Renal cortical epithelial cell (primary cell): Measurements from ENCODE around the gene ZKSCAN8. TPM values are rescaled to one million over a fixed set of nuclear protein-coding genes. Genes with fewer than 3 reads are reported as not detected.
A peak's percentile ranks its signal among the peaks of the same experiment; 100 is the strongest.

Experiments
- DNase-seq: peaks from one replicate; pipeline ENCODE4 v3.0.0-alpha.2; 2011; ENCODE audit warnings: low read depth
- total RNA-seq: library from RNA; depleted of rRNA; stranded (reverse); fragments of >200 nt; gene quantifications from 2 replicates; pipeline ENCODE4 v1.2.3, GENCODE V29; 2014

The ZKSCAN8 gene
- total RNA-seq, 1 donor from 2014 or later = 33.1 TPM

- DNase-seq = no peak
Measured at GRCh38 chr6:28139860-28140543, 1.7 kb upstream of the ZKSCAN8 start.

GRCh38 chr6:28140616-28141015 lies 1.1 kb upstream of the ZKSCAN8 start:
- DNase-seq = no peak

- DNase-seq = no peak
Measured at GRCh38 chr6:28142446-28142845, 763 bp downstream of the ZKSCAN8 start.

- DNase-seq = no peak
Measured at GRCh38 chr6:28145231-28145630, 3.5 kb downstream of the ZKSCAN8 start.

DNA sequence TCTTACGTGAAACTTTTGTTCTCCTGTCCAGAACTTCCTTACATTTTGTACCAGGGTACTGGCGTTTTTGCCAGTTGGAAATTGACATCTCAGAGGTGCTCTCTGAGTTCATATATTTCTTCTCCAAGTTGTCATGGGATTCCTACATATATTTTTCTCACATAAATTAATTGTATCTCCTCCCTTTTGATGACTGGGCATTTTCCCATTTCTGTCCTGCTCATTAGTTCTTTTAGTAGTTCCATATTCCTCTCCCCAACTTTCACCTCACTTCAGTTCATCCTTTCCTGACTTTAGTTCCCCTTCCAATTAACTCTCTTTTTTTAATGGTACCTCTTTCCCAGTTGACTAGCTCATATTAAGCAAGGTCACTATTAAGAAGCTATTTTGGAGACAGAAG lies 10.8 kb downstream of the ZKSCAN8 start:
- DNase-seq = no peak

DNA sequence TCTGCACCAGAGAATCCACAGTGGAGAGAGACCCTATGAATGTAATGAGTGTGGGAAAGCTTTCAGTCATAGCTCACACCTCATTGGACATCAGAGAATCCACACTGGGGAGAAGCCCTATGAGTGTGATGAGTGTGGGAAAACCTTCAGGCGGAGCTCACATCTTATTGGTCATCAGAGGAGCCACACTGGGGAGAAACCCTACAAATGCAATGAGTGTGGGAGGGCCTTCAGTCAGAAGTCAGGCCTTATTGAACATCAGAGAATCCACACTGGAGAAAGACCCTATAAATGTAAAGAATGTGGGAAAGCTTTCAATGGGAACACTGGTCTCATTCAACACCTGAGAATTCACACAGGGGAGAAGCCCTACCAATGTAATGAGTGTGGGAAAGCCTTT lies 11.9 kb downstream of the ZKSCAN8 start:
- DNase-seq = no peak

DNA sequence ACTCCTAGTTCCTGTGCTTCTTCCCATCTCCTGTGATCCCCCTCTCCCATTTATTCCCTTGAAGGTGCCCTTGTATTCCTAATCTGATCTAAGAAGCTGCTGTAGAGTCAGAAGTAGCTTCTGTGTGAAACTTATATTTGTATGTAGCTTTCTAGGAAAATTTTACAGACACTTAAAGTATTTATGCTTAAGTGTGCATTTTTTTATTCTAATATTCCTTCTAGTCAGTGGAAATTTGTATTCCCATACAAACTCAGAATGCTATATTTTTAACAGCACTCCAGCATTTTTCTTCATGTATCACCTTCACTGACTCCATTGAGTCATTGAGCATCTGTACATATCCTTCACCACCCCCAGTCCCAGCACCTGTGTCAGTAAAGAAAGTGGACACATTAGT lies 12.7 kb downstream of the ZKSCAN8 start:
- no peak for DNase-seq

- DNase-seq = no peak
Measured at GRCh38 chr6:28158318-28158717, 16.6 kb downstream of the ZKSCAN8 start.

GRCh38 chr6:28159029-28159607 lies 17.4 kb downstream of the ZKSCAN8 start:
- no peak for DNase-seq

DNA sequence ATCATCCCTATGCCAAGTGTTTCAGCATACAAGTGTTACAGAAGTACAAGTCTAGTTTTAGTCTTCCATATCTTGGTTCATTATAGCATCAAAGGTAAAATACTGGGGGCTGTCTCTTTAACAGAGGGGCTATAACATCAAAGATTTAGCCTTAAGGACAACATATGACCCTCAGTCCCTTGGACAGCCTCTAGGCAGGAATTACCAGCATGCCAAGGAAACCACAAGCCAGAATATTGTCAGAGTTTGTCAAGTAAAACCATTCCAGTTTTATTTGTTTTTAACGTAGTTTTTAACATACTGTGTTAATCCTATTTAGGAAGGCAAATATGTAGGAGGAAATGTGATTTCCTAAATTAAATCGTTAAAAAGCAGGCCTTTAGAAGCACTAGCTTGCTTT lies 18.6 kb downstream of the ZKSCAN8 start:
- no peak for DNase-seq

DNA sequence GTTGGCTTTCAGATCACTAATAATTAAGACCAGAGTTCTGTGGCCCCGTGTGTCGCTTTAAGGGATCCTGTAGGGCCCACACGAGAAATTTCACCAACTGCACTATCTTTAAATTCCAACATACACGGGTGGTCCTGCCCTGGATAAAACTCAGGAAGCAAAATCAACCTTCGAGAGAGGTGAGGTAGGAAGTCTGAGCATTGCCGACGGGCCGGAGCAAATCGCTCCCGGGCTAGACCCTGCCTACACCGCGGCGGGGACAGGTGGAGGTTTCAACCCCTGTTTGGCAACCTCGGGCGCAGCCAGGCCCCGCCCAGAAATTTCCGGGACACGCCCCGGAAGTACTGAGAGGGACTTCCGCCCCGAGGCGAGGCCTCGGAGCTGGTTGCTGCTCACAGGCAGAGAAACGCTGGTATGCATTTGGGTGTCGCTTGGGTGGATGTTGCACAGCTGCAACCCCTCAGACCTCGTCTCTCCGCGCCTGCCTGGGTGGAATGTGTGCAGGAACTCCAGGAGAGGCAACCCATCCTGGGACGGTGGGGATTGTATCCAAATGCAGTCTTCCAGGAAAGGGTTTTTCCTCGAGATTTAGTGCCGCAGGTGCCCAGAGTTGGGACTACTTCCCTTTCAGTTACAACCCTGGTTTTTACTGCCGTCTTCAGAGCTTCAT lies 19.9 kb downstream of the ZKSCAN8 start:
- peak; percentile 29 for DNase-seq

DNA sequence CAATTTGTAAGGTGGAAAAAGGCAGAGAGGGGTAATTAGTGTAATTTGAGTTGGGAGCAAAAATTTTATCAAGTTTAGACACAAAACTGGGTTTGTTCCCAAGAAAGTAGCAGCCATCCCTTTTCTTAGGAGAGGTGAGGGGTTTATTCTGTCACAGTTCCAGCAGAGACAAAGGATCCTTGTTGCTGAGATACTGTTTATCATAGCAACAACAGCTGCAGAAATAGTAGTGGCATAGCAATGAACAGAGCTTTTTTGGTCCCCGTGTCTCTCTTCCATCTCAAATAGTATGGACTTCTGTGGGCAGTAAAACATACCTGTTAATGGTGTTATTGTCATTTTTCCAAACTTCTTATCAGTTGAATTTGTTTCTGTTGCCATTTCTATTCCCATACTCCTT lies 23.9 kb downstream of the ZKSCAN8 start:
- DNase-seq = no peak

GRCh38 chr6:28167068-28167467 lies 25.4 kb downstream of the ZKSCAN8 start:
- peak; percentile 89 for DNase-seq

DNA sequence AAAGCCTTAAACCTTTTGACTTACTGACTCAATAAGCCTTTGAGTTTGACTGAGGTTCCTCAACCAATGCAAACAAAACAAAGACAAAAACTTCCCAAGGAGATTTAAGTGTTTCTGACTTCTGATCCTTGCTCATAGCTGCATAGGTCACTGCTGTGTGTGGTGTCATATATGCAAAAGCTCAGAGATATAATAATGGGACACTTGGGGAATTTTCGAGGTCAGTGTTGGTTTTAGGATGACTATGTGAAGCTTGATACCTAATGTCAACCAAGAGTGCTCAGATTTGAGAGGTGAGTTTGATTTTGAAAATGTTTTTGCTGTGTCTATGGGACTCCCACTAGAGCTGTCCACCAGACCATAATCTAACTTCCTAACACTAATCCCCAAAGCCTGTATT lies 26.2 kb downstream of the ZKSCAN8 start:
- DNase-seq = no peak

DNA sequence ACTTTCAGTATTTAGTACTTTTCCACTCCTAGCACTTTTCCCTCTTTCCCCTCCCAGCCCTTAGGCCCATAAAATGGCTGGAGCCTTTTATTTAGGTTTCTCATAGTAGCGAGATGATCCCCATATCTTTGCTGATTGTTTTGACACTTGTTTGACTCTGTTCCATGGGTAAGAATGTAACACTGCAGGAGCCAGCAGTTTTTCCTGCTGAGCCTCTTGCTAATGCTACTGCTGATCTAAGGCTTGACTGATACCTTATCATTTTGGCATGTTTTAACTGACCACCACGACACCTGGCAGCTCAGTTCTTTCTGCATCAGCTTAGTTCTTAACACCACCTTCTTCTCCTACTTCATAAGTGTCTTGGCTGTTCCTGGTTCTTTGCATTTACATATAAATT lies 29.6 kb downstream of the ZKSCAN8 start:
- DNase-seq = no peak

- DNase-seq = no peak
Measured at GRCh38 chr6:28172006-28172405, 30.3 kb downstream of the ZKSCAN8 start.

- no peak for DNase-seq
Measured at GRCh38 chr6:28176373-28176772, 34.7 kb downstream of the ZKSCAN8 start.

DNA sequence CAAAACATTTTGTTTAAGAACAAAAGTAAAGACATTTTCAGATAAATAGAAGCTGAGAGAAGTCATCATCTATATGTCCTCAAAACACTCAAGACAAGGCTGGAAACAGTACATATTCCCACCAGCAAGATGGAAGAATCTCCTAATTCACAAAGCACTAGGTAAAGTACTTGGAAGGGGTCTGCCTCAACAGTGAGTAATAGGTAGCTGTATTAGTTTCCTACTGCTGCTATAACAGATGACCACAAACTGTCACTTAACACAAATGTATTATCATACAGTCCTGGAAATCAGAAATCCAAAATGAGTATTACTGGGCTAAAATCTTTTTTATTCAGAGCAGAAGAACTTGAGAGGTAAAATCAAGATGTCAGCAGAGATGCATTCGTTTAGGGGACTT lies 40.6 kb downstream of the ZKSCAN8 start:
- DNase-seq = no peak

DNA sequence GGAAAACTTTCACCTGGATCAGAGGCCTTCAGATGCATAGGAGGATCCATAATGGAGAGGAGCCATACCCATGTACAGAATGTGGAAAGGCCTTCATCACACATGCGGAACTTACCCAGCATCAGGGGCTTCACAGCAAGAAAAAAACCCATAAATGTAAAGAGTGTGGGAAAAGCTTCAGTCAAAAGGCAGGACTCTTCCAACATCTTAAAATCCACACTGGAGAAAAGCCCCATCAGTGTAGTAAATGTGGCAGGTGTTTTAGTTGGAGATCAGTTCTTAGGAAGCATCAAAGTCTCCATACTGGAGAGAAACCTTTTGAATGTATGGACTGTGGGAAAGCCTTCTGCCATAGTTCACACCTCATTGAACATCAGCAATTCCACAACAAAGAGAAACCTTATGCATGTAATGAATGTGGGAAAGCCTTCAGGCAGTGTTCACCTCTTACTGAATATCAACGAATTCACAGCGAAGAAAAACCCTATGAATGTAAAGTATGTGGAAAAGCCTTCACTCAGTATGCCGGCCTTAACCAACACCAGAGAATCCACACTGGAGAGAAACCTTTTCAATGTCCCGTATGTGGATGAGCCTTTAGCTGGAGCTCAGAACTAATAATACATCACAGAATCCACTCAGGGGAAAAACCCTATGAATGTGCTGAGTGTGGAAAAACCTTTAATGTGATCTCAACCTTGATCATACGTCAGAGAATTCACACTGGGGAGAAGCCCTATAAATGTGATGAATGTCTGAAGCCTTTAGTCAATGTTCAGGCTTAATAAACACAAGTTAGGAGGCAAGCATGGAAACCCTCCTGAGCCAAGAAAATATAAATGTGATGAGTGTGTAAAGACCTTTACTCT lies 46.7 kb downstream of the ZKSCAN8 start:
- no peak for DNase-seq

DNA sequence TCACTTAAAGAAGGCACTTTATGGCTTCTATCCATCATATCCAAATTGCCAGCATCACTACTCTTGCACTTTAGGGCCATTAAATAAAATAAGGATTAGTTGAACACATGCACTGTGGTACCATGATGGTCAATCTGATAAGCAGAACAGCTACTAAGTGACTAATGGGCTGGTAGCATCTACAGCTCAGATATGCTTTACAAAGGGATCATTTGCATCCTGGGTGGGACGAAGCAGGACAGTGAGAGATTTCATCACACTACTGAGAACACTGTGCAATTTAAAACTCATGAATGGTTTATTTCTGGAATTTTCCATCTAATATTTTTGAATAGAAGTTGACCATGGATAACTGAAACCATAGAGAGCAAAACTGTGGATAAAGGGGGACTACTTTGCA lies 58.3 kb downstream of the ZKSCAN8 start:
- no peak for DNase-seq

DNA sequence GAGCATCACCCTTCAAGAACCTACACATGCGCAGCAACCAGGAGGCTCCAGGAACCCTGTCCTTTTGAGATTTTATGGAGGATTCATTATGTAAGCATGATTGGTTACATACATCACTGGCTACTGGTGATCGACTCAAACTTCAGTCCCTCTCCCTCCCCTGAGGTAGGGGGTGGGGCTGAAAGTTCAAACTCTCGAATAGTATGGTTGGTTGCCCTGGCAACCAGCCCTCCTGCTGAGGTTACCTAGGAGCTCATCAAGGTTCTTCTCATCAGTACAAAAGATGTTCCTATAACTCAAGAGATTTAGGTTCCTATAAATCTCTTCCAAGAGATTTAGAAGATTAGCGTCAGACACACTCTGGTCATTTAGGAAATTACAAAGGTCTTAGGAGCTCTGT lies 61.5 kb downstream of the ZKSCAN8 start:
- no peak for DNase-seq

DNA sequence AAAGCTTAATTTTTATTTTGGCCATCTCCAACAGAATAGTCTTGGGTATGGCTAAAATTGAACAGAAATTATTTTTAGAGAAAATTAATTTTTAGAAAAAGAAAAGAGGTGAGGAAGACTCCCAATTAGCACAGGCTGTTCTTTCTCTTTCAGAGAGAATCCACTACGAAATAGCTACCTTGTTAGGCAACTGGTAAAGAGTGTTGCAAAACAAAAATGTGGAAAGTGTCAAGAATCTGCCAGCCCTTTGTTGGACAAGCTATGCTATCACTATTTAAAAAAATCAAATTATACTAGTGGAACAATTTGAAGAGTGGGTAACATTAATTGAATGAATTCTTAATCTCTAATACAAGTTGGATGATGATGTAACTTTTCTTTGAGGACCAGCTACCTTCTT lies 64.2 kb downstream of the ZKSCAN8 start:
- no peak for DNase-seq
